ENCODE data around the gene SUPT20HL1.
"Not testable (repeated sequence)": the region's sequence is repeated elsewhere in the genome, so short reads cannot be mapped to it uniquely, and the experiment has no call there.

Gene SUPT20HL1

GRCh38 chrX:24360272-24360671 lies at the start of gene SUPT20HL1:
Gene SUPT20HL1 (plus strand): TSS chrX:24360639. CDS start chrX:24362761, 2,122 bp downstream.
- no peak for DNase-seq

GRCh38 chrX:24310916-24311315 lies 49.5 kb upstream of the SUPT20HL1 start:
- not testable (repeated sequence) for DNase-seq

DNA sequence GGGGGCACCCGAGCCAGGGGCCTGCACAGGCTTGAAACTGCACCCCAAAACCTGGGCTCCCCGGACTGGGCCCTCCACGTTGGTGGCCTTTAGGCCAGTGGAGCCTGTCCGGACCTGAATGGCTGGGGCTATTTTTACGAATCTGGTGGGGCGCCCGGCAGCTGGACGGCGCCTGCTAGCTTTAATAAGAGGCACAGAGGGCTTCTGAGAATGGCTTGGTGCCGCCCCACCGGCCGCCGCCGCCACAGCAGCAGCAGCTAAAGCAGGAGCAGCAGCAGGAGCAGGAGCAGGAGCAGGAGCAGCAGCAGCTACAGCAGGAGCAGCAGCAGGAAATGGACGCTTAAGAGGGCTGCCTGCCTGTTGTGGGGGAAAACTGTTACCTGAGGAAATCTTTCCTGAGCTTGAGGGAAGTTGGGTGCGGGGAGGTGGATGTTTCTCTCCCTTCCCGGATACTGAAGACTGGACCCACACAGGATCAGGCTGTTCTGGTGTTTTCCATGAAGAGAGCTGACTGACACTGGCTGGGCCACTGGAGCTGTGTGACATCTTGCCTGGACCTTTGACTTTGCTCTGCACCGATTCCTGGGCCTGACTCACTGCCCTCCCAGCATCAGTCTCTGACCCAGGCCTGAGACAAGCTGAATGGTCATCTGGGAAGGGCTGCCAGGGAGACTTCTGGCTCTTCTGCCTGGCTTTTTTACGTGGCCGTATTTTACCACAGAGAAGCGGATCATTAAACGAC lies 48.8 kb upstream of the SUPT20HL1 start:
- DNase-seq = not testable (repeated sequence)

DNA sequence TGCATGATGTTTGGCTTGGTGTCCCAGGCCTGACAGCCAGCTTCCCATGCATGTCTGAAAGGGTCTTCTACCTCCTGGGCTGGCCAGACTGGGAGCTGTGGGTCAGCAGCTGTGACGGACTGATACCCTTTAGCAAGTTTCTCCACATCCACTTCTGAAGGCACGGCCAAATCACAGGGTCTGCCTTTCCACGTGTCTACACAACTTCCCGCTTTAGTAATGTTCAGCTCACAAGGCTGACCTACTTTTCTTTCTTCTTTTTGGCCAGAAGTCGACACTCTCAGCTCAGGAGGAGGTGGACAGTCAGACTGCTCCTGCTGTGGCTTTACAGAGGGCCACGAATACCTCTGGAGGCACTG lies 48.2 kb upstream of the SUPT20HL1 start:
- DNase-seq = not testable (repeated sequence)

- no peak for DNase-seq
Measured at GRCh38 chrX:24314019-24314635, 46.3 kb upstream of the SUPT20HL1 start, which contains the start of gene SUPT20HL2. Gene SUPT20HL2 (minus strand): TSS chrX:24314069. CDS start chrX:24313315, 754 bp downstream.

DNA sequence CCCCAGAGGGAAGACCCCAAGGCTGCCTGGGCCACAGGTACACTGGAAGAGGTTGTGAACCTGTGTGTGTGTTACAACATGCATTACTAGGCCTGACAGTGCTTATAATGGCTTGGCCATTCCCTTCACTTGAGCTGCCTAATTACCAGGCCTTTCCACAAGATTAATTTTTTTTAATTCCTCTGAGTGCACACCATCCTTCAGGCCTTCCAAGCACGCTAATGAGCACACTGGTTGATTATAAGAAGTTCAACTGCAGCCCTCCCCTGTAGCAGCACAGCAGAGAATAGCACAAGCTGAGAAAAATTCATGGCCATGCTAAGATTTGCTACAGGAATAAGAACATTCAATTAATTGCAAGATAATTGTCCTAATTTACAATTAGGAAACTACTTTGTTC lies 44.3 kb upstream of the SUPT20HL1 start:
- no peak for DNase-seq

- no peak for DNase-seq
Measured at GRCh38 chrX:24317567-24317966, 42.9 kb upstream of the SUPT20HL1 start.

DNA sequence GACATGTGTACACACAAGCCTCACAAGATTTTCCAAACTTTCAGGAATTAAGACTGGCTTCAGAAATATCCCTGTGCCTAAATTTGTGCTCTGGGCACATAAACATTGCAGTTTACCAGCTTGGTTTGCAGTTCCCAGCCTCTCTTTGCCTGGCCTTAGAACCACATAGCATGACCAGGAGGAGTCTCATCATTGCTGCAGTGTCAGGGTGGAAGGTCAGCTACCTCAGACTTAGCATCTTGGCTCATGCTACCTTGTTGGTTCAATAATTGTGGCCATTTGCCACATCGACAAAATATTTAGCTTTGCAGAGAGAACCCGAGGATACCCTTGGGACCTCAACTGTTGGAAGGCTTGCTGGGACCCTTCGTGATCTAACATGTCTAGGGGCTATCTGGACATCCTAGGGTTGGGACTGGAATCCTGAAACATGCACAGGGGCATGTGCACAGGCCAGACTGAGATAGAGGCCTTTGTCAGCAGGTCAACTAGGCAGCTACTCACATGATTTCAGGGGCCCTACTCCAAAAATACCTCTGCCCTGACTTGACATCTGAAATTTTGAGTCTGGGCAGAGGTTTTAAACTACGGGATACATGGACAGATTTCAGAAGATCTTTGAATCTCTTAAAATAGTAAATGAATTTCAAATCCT lies 38.6 kb upstream of the SUPT20HL1 start:
- DNase-seq = no peak

GRCh38 chrX:24325231-24325630 lies 35.2 kb upstream of the SUPT20HL1 start:
- no peak for DNase-seq

GRCh38 chrX:24332878-24333277 lies 27.6 kb upstream of the SUPT20HL1 start:
- DNase-seq = no peak

- no peak for DNase-seq
Measured at GRCh38 chrX:24333371-24333770, 27.1 kb upstream of the SUPT20HL1 start.

DNA sequence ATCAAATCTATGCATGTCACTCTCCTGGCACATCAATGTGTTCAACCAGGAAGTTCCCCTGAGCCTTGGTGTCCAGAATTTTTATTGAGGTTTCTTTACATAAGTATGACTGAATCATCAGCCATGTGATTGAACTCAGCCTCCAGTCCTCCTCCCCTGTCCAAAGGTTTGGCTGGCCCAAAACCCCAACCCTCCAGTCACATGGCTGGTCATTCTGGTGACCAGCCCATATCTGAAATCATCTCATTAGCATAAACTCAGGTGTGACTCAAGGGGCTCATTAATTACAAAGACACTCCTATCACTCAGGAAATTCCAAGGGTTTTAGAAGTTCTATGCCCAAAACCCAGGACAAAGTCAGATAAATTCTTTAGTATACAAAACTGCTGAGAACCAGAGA lies 26.0 kb upstream of the SUPT20HL1 start:
- no peak for DNase-seq

- no peak for DNase-seq
Measured at GRCh38 chrX:24335871-24336270, 24.6 kb upstream of the SUPT20HL1 start.

DNA sequence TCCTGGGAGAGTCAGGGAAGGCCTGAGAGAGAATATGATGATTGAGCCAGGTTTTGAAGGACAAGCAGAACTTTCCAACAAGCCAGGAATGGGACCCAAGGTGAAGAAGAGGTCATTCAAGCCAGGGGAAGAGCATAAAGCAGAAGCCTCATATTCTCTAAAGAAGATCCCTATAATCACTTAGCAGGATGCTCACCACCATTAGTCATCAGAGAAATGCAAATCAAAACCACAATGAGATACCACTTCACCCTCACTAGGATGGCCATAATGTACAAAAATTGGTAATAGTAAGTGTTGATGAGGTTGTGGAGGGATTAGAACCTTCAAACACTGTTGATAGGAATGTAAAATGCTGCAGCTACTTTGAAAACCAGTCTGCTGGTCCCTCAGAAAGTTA lies 20.5 kb upstream of the SUPT20HL1 start:
- no peak for DNase-seq

DNA sequence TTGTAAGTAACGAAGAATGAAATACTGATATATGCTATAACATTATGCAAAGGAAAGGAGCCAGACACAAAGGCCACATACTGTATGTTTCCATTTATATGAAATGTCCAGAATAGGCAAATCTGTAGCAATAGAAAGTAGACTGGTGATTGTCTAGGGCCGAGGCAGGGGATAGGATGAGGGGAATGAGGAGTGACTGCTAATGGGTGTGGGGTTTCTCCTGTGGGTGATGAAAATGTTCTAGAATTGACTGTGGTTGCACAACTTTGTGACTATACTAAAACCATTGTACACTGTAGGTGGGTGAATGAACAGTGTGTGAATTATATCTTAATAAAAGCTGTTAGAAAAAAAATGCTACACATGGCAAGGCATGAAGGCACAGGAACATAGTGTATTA lies 19.9 kb upstream of the SUPT20HL1 start:
- no peak for DNase-seq

GRCh38 chrX:24341795-24342194 lies 18.6 kb upstream of the SUPT20HL1 start:
- no peak for DNase-seq

- DNase-seq = no peak
Measured at GRCh38 chrX:24343719-24344118, 16.7 kb upstream of the SUPT20HL1 start.

DNA sequence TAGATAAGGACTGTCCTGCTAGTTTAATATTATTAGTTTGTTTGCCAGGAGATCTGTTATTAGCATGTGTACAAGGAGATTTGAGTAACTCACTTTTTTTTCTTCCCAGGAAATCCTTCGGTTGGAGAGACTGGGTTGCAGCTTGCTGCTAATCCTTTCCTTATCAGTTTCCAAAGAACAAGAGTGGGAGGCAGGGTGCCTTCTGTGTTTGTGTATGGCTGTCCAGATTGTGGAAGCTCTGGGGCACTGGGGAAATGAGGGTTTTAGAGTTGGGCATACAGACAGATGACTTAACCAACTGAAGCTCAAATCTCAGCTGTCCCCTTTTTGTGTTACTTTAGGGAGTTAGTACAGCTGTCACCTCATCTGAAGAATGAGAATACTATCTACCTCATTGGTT lies 12.6 kb upstream of the SUPT20HL1 start:
- no peak for DNase-seq

- no peak for DNase-seq
Measured at GRCh38 chrX:24350217-24350616, 10.2 kb upstream of the SUPT20HL1 start.

GRCh38 chrX:24355095-24355494 lies 5.3 kb upstream of the SUPT20HL1 start:
- DNase-seq = no peak

GRCh38 chrX:24357106-24357505 lies 3.3 kb upstream of the SUPT20HL1 start:
- no peak for DNase-seq

- DNase-seq = not testable (repeated sequence)
Measured at GRCh38 chrX:24362089-24362745, 1.8 kb downstream of the SUPT20HL1 start.

- not testable (repeated sequence) for DNase-seq
Measured at GRCh38 chrX:24363432-24364181, 3.2 kb downstream of the SUPT20HL1 start.

Data from stimulated activated CD4-positive, alpha-beta T cell treated with anti-CD3 and anti-CD28 coated beads, Interleukin-2, amount 100 ng/mL, for 48 hours (primary cell).